OCI-M1 (cell line): ENCODE data around the gene HOXA9.

Source experiments
- DNase-seq: peaks from one replicate; lab custom pipeline; 2025; lab: John Stamatoyannopoulos, UW

The HOXA9 gene

GRCh38 chr7:27142580-27143022 is 22.7 kb downstream of the HOXA9 start:
- DNase-seq = no peak

- no peak for DNase-seq
Measured at GRCh38 chr7:27141923-27142579, 23.3 kb downstream of the HOXA9 start.

GRCh38 chr7:27141137-27141922 is 24.0 kb downstream of the HOXA9 start:
- DNase-seq = no peak

- DNase-seq = no peak
Measured at GRCh38 chr7:27140126-27140857, 25.0 kb downstream of the HOXA9 start.

GRCh38 chr7:27139334-27140125 is 25.8 kb downstream of the HOXA9 start:
- no peak for DNase-seq

GRCh38 chr7:27138985-27139333 is 26.4 kb downstream of the HOXA9 start:
- DNase-seq = no peak

GRCh38 chr7:27138472-27138871 is 26.9 kb downstream of the HOXA9 start:
- DNase-seq = no peak

GRCh38 chr7:27137640-27138315 is 27.6 kb downstream of the HOXA9 start:
- DNase-seq = no peak

- peak; percentile 9 for DNase-seq
Measured at GRCh38 chr7:27134392-27134791, 30.9 kb downstream of the HOXA9 start.

GRCh38 chr7:27133409-27134231 is 31.7 kb downstream of the HOXA9 start:
- DNase-seq = no peak

- DNase-seq = no peak
Measured at GRCh38 chr7:27132978-27133377, 32.4 kb downstream of the HOXA9 start.

- DNase-seq = no peak
Measured at GRCh38 chr7:27132214-27132613, 33.1 kb downstream of the HOXA9 start.

- no peak for DNase-seq
Measured at GRCh38 chr7:27131390-27131819, 33.9 kb downstream of the HOXA9 start.

GRCh38 chr7:27130540-27131389 is 34.6 kb downstream of the HOXA9 start, which contains the start of gene HOXA4:
HOXA4 (minus strand) TSS chr7:27130757; CDS start chr7:27130733, 24 bp downstream.
- peak; percentile 90 for DNase-seq

- peak; percentile 38 for DNase-seq
Measured at GRCh38 chr7:27129729-27130539, 35.4 kb downstream of the HOXA9 start.

- DNase-seq = no peak
Measured at GRCh38 chr7:27128776-27129728, 36.3 kb downstream of the HOXA9 start.

- DNase-seq = no peak
Measured at GRCh38 chr7:27128034-27128433, 37.3 kb downstream of the HOXA9 start.
